Hematopoietic multipotent progenitor cell treated with erythropoietin and hydrocortisone succinate and interleukin-3 and kit ligand, for 4 days (in vitro differentiated cells): Measurements from ENCODE around the gene ANKRD62.
A peak's percentile ranks its signal among the peaks of the same experiment; 100 is the strongest.

Source experiments
- DNase-seq: peaks from one replicate; pipeline ENCODE4 v3.0.0-alpha.2; 2015

ANKRD62 gene

GRCh38 chr18:12093520-12094257 is at the start of gene ANKRD62:
ANKRD62 (plus strand) TSS chr18:12093843; CDS start chr18:12094018, 175 bp downstream.
- DNase-seq, result no peak

DNA sequence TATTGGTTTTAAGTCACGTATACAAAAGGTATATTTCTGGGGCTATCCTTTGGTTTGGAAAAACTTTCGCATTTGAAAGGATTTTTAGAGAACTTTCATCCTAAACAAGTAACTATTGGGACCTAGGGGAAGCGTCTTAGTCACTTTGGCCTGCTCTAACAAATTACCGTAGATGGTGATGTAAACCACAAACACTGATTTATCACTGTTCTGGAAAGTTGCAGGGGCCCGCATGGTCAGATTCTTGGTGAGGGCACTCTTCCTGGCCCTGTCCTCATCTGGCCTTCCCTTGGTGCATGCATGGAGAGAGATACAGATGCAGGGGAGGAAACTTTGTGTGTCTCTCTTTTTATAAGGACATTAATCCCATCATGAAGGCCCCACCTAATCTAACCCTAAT is 49.1 kb upstream of the ANKRD62 start:
- no peak for DNase-seq

DNA sequence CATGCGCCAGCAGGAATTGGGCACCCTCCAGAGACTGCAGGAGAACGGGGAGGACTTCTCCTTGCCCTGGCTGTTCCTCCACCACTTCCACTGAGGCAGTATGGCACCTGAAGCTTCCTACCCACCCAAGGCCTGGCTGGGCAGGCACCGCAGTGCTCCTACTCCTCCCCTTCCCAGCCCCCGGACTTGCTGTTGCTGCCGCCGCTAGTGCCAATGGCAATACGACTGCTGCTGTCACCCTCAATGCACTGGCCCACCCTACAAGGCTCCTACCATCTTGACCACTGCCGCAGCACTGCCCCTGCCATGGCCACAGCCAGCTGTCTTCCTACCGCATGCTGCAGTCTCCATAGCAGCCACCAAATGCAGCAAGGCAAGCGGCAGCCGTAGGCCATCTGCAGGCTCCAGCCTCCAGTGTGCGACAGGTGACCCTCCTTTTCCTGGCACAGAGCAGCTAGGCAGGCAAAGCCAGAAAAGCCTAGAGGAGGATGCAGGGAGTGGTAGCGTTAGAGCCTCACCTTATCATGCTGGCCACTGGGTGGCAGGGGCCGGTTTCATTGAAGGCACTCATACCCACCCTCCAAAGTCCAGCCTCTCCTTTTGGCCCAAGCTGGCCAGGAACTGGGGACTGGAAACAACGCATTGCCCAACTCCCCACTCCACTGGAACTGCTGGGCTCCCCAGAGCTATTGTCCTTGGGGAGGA is 47.4 kb upstream of the ANKRD62 start:
- no peak for DNase-seq

DNA sequence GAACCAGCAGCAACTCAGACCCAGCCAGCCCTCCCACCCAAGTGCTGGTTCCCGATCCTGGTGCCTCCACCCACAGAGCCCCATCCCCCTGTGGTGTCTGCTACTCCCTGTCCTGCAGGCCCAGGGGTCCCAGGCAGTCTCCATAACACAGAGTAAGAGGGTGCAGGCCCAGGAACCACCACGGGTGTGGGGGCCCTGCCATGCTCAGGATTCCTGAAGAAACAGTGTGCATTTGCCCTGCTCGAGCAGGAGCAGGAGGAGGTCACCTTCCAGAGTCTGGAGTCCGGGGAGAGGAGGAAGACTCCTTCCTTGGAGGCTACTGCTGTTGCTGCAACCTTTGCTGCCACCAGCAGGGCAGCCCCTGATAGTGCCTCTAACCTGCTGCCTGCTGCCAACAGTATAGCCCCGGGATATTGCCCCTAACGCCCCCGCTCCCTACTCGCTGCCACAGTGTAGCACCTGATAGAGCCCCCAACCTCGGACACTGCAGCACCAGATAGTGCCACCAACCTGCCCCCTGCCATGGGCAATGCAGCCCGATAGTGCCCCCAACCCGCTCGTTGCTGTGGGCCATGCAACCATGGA is 46.8 kb upstream of the ANKRD62 start:
- DNase-seq, result peak; percentile 13

- no peak for DNase-seq
These were observed 45.4 kb upstream of the ANKRD62 start for GRCh38 chr18:12048010-12048826.

DNA sequence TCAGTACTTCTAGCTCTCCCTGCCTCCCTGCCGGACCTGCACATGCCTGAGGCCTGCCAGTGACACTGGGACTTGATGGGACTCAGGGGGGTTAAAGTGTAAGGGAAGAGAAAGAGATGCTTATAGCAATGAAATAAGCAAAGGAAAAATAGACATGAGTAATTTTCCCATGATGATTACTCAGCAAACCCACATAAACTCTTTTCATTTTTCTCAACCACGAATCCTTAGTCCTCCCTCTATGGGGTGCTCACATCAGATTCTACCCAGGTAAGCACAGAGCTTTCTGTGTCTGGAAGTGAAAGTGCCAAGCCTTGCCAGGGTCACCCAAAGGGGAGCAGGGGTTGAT is 44.8 kb upstream of the ANKRD62 start:
- DNase-seq, result no peak

DNA sequence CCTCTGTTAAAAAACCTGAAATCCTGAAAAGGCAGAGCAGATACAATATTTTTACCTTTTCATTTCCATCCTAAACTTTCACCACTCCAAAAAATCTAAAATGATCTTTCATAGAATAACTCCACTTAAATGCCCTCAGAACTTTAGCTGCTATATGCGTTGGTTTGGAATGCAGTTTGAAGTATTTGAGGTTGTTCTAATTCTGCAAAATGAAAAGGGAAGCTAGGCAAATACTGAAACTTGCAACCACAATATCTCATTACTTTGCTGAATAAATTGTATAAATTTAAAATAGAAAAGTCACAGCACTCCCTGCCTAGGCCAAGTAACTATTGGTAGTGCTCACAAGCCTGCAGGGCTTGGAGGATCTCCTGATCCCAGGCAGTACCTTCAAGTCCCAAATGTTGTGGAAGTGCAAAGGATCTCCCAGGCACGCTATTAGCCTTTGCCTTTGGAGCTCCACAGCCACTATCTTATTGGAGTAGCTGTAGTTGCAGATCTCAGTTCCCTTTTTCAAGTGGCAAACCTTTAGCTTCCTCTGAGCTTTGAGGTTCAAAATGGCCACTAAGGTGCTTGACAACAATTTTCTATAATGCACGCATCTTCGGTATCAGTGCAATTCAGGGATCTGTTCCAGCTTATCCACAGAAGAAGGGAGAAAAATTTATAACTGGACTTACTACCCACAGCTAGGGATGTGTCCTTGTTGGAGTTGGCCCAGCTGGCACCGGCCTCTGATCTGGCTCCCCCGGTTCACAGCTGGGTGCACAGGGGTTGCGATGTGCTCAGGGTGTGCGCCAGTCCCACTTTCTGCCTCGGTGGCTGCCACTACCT is 43.4 kb upstream of the ANKRD62 start:
- DNase-seq, result peak; percentile 47

DNA sequence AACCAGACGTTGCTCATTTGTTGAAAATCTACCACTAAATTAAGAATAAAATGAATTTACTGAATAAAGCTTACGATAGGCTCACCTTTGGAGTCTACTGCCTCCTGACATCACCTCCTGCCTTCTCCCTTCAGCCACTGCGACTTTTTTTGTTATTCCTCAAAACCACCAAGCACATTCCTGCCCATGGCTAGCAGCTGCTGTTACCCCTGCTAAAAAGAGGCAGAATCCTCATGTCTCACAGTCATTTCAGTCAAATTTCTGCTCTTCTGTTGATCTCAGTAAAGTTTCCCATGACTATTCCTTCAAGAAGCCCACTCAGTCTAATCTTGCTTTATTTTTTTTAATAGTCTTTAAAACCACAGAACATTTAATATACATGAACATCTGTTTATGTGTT is 40.8 kb upstream of the ANKRD62 start:
- no peak for DNase-seq

- peak; percentile 60 for DNase-seq
These were observed 40.4 kb upstream of the ANKRD62 start for GRCh38 chr18:12053289-12053688.

DNA sequence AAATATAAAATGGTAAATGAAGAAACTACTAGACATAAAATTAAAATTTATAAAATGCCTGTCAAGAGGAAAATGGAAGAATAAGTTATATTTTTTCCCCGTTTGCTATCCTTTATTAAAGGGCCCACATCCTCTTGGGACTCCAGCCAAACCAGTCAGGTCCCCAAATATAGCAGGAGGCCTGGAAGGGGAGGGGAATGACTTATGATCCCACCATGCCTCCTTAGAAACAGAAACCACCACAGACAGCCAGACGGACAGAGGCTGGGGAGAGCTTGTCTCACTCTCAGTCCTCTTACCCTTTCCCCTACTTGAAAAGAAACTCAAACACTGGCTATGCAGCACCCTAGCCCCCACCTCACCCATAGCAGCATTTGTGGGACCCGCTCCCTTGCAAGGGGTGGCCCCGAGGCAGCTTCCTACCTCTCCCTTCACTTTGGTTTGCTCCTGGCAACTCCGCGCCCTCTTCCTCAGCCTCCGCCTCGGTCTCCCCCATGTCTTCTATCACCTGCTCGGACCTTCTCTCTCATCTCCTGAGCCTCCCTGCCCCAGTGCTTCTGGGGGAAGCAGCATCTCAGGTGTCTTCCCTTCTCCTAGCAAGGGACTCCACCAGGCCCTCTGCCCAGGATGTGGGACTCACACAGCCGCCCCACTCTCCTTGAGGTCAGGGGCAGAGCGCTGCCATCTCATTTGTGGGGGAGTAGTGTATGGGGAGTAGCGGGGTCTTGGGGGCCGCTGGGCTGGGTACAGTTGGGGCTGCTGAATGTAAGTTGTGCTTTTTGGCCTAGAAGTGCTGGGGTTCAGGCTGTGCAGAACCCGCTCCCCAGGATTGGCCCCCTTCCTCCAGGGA is 37.4 kb upstream of the ANKRD62 start:
- DNase-seq, result peak; percentile 12

DNA sequence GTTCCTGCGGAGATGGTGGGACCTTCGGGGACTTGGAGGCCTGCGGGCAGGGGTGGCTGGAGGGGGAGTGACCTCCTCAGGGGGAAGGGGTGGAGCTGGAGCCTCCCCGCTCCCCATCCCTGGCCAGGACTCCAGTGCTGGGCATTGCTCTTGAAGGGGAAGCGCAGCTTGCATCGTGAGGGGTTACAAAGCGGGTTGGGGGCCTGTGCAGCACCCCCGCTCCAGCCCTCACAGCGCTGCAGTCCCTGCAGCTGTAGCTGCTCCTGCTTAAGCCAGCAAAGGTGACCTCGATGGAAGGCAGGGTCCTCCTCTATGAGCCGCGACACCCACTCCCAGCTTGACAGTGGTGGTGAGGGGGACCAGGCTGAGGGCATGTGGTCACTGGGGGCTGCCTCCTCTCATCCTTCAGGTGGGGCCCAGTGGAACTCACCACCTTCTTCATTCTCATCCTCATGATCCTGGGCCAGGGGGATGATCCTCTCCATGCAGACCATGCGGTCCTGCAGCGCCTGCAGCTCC is 36.7 kb upstream of the ANKRD62 start:
- no peak for DNase-seq

GRCh38 chr18:12057419-12058039 is 36.1 kb upstream of the ANKRD62 start:
- peak; percentile 19 for DNase-seq

DNA sequence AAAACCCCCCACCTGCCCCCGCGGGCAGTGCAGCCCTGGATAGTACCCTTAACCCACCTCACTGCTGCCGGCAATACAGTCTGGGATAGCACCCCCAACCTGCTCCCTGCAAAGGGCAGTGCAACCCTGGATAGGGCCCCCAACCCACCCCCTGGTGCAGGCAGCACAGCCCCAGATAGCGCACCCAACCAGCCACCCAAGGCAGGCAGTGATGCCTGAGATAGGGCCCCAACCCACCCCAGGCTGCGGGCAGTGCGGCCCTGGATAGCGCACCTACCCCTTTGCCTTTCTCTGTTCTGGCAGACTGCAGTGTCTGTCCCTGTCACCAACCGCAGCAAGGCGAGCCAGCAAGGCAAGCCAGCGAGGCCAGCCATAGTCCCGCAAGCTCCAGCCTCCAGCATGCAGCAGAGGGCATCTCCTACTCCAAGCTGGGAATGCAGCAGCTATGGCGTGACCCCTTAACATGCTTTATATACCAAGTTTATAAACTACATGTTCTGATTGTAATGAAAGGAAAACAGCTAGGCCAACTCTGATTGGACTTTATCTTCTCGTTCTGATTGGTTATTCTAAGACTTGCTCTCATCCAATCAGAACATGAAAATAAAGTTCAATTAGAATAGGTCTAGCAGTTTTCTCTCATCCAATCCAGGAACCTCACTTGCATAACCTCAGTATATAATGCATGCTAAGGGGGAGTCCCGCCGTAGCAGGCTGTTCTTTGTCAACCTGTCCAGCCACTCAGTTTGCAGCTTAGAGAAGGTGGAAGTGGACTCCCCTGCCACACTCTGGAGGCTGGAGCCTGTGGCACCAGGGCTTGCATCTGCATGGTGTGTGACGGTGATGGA is 34.1 kb upstream of the ANKRD62 start:
- peak; percentile 14 for DNase-seq

DNA sequence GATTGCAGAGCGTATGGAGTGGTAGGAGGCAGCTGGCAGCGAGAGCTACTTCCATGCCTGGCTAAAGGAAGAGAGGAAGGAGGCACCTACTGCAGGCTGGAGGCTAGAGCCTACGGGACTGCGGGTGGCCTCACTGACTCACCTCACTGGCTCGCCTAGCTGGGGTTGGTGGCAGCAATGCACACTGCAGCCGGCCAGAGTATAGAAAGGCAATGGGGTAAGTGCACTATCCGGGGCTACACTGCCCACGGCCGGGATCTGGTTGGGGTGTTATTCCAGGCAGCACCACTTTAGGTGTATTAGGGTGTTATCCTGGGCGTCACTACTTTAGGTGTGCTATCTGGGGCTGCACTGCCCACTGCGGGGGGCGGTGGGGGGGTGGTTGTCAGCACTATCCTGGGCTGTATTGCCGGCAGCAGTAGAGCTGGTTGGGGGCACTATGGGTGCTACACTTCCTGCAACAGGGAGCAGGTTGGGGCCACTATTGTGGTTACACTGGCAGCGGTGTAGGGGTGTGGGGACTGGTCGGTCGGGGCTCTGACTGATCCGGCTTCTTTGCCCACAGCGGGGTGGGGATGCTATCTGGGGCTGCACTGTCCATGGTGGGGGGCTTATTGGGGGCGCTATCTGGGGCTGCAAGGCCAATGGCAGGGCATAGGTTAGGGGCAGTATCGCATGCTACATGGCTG is 33.3 kb upstream of the ANKRD62 start:
- no peak for DNase-seq

- DNase-seq, result no peak
These were observed 32.0 kb upstream of the ANKRD62 start for GRCh38 chr18:12061685-12062084.

DNA sequence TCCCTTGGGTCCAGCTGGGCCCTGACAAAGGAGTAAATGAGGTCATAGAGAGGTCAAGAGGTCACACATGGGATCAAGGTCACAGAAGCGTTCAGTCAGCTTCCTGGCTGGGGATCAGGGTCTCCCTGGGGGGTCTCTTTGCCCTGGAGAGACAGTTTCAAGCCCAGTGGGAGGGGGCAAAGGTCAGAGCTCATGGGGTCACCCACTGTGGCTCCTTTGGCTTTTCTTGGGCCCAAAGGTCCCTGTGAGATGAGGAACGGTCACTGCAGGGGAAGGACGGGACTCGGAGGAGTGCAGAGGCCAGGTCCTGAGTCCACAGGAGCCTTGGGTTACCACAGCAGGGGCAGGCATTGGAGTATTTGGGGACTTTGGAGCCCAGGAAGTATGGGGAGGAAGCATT is 30.7 kb upstream of the ANKRD62 start:
- no peak for DNase-seq

DNA sequence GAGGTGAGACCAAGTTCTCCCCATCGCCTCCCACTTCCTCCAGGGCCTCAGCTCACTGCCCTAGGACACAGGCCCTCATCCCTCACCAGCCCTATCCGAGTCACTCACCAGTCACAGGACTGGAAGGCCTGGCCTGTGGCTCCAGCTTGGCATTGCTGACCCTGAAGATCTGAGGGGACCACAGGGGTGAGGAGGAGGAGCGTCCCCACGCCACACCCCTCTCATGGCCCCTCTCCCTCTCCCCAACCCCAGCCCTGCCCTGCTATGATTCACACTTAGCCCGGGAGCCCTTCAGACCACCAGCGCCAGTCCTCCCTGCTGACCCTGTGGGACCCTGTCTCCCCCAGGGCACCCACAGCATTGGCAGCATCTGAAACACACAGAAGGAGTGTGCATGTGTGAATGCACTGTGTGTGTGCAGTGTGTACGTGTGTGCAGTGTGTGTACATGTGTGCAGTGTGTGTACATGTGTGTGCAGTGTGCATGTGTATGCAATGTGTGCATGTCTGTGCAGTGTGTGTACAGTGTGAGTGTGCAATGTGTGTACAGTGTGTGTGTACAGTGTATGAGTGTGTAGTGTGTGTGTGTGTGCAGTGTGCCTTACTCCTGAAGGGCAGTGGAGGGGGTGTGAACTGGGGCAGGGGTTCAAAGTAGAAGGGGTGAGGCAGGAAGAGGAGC is 29.4 kb upstream of the ANKRD62 start:
- DNase-seq, result no peak

DNA sequence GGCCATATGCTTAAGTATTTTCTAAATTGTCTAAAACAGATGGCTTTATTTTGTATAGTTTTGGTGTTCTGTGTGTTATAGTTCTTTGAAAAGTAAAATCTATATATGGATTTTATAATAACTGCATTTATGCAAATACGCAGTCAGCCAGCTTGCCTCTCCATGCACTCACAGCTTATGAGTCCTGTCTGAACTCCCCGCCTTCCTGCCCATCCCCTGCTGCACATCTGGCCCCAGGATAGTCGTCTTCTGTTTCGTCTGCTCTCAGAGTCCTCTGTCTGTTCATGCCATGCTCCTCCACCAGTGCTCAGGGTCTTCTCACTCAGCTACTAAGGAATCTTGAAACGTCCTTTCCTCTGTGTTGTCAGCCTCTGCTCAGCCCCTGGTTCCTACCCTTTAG is 28.2 kb upstream of the ANKRD62 start:
- no peak for DNase-seq
